A673 (cell line): Measurements from ENCODE around the gene CHSY3. TPM values are rescaled to one million over a fixed set of nuclear protein-coding genes. Genes with fewer than 3 reads are reported as not detected.

Experiments used
- BruUV-seq: library from RNA; stranded (reverse); fragments of 400-500 nt; replicated peaks from 2 replicates; lab custom pipeline; 2021; lab: Mats Ljungman, UMichigan
- CTCF ChIA-PET: fragments of 300-600 bp; sonication (Branson Sonifier 250); formaldehyde crosslinking; loops from one replicate; lab custom pipeline; 2022; ENCODE audit warnings: antibody characterized with exemption; lab: Charles Lee
- POLR2A ChIA-PET: fragments of 300-600 bp; sonication (Branson Sonifier 250); formaldehyde crosslinking; loops from one replicate; lab custom pipeline; 2022; ENCODE audit warnings: antibody characterized with exemption; ENCODE audit not compliant: low non-redundant PET; lab: Charles Lee
- DNase-seq: peaks from one replicate; pipeline ENCODE4 v3.0.0-alpha.2; 2015; ENCODE audit warnings: low spot score
- H3K27ac ChIP-seq: fragments of 200-600 bp; sonication (generic); 2 replicates; pipeline ENCODE4 v1.5.1; 2016; ENCODE audit warnings: mixed run types, low read depth, mild to moderate bottlenecking, mixed read lengths, antibody characterized with exemption, low read length; ENCODE audit not compliant: poor library complexity, severe bottlenecking
- H3K27me3 ChIP-seq: fragments of 200-600 bp; sonication (generic); replicated peaks from 2 replicates; pipeline ENCODE4 v1.6.1; 2017; ENCODE audit warnings: mixed run types, low read depth, mild to moderate bottlenecking, mixed read lengths, antibody characterized with exemption, low read length; ENCODE audit not compliant: insufficient read depth, poor library complexity
- H3K36me3 ChIP-seq: fragments of 200-600 bp; sonication (generic); 2 replicates; pipeline ENCODE4 v1.6.1; 2016; ENCODE audit warnings: mixed run types, mild to moderate bottlenecking, mixed read lengths, antibody characterized with exemption, low read length; ENCODE audit not compliant: insufficient read depth, poor library complexity, severe bottlenecking
- H3K4me1 ChIP-seq: fragments of 200-600 bp; sonication (generic); 2 replicates; pipeline ENCODE4 v1.6.1; 2017; ENCODE audit warnings: mixed run types, mild to moderate bottlenecking, mixed read lengths, antibody characterized with exemption, low read length; ENCODE audit not compliant: insufficient read depth, poor library complexity, severe bottlenecking
- H3K4me3 ChIP-seq: fragments of 200-600 bp; sonication (generic); 2 replicates; pipeline ENCODE4 v1.5.1; 2016; ENCODE audit warnings: low read depth, mixed run types, mild to moderate bottlenecking, mixed read lengths, low read length; ENCODE audit not compliant: poor library complexity, severe bottlenecking
- H3K9me3 ChIP-seq: fragments of 200-600 bp; sonication (generic); 2 replicates; pipeline ENCODE4 v1.6.1; 2016; ENCODE audit warnings: mixed run types, low read depth, mild to moderate bottlenecking, mixed read lengths, antibody characterized with exemption, low read length; ENCODE audit not compliant: poor library complexity, severe bottlenecking
- CTCF ChIP-seq: fragments of 300-800, 200-600 bp; sonication (generic); conservative IDR thresholded peaks from 2 replicates; pipeline ENCODE4 v1.5.1; 2017; ENCODE audit warnings: low read depth, mild to moderate bottlenecking, antibody characterized with exemption, low read length, moderate library complexity, mixed read lengths
- EZH2 ChIP-seq: fragments of 200-600 bp; sonication (generic); IDR thresholded peaks from 2 replicates; pipeline ENCODE4 v1.6.1; 2017; ENCODE audit warnings: borderline replicate concordance, low read depth, mild to moderate bottlenecking, mixed read lengths, antibody characterized with exemption, low read length; ENCODE audit not compliant: poor library complexity, severe bottlenecking
- intact Hi-C: fragments of 100-400 bp; cut with micrococcal nuclease; formaldehyde crosslinking; loops from one replicate; pipeline ENCODE4 v1.10.0; 2022; ENCODE audit not compliant: unreplicated experiment
- total RNA-seq: library from RNA; stranded (reverse); gene quantifications from 2 replicates; pipeline ENCODE4 v1.2.3, GENCODE V29; 2021

CHSY3 gene
- total RNA-seq, 1 experiment from 2014 or later: not detected

- H3K36me3 ChIP-seq: no peaks in the 10 kb centered on the region
- BruUV-seq: no TSS peak
- intact Hi-C loops: no loop called here
- H3K27ac ChIP-seq: no peak overlapping the region
- no peak for TF ChIP-seq CTCF
- TF ChIP-seq EZH2: no peak
- POLR2A ChIA-PET: no interaction called here
- no peak overlapping the region for H3K4me3 ChIP-seq
- H3K4me1 ChIP-seq: no peaks in the 10 kb centered on the region
- no peak for DNase-seq
- CTCF ChIA-PET: no interaction called here
- no peaks in the 10 kb centered on the region for H3K9me3 ChIP-seq
- H3K27me3 ChIP-seq: no peaks in the 10 kb centered on the region
These were observed 247.0 kb downstream of the CHSY3 start for GRCh38 chr5:130151239-130151638.

GRCh38 chr5:130155345-130156011 lies 251.2 kb downstream of the CHSY3 start:
- POLR2A ChIA-PET: no interaction called here
- no peak for DNase-seq
- Histone ChIP-seq H3K27ac (no peak overlapping the region), H3K4me1 (no peaks in the 10 kb centered on the region), H3K4me3 (no peak overlapping the region), H3K36me3 (no peaks in the 10 kb centered on the region), H3K9me3 (no peaks in the 10 kb centered on the region), H3K27me3 (no peaks in the 10 kb centered on the region)
- CTCF ChIA-PET: no interaction called here
- TF ChIP-seq CTCF: no peak
- TF ChIP-seq EZH2: no peak
- intact Hi-C loops: no loop called here
- BruUV-seq: no TSS peak

- intact Hi-C loops: no loop called here
- H3K4me1 ChIP-seq: no peaks in the 10 kb centered on the region
- no peaks in the 10 kb centered on the region for H3K36me3 ChIP-seq
- POLR2A ChIA-PET: no interaction called here
- no TSS peak for BruUV-seq
- no peaks in the 10 kb centered on the region for H3K9me3 ChIP-seq
- H3K4me3 ChIP-seq: no peak overlapping the region
- no peak for TF ChIP-seq CTCF
- TF ChIP-seq EZH2: no peak
- no peak for DNase-seq
- CTCF ChIA-PET: no interaction called here
- no peak overlapping the region for H3K27ac ChIP-seq
- H3K27me3 ChIP-seq: no peaks in the 10 kb centered on the region
These were observed 253.8 kb downstream of the CHSY3 start for GRCh38 chr5:130158036-130158435.
